Liver (tissue), 9 donors: ENCODE results near the gene LCN6. TPM values are rescaled to one million over a fixed set of nuclear protein-coding genes. Genes with fewer than 3 reads are reported as not detected.

ENCODE experiments used
- DNase-seq: peaks from one replicate; pipeline ENCODE4 v3.0.0-alpha.2; 2017; ENCODE audit warnings: low spot score
- H3K27ac ChIP-seq, 2 donors: one replicate each; pipeline ENCODE4 v1.7.0; 2013; ENCODE audit warnings: inconsistent platforms in 2 of 2, low read length in 2 of 2, control low read depth in 1 of 2, low read depth in 1 of 2, mild to moderate bottlenecking in 1 of 2
- H3K27me3 ChIP-seq, 4 donors: one replicate each; pipeline versions ENCODE4 v1.6.1 to v1.7.0; 2013; ENCODE audit warnings: low read length in 3 of 4, inconsistent platforms in 1 of 4, mild to moderate bottlenecking in 1 of 4, moderate library complexity in 1 of 4; ENCODE audit not compliant: control insufficient read depth in 4 of 4, insufficient read depth in 4 of 4
- H3K36me3 ChIP-seq, 4 donors: one replicate each; pipeline versions ENCODE4 v1.6.1 to v1.7.0; 2013; ENCODE audit warnings: low read length in 3 of 4, mild to moderate bottlenecking in 3 of 4, low read depth in 1 of 4, moderate library complexity in 1 of 4; ENCODE audit not compliant: control insufficient read depth in 4 of 4, insufficient read depth in 3 of 4
- H3K4me1 ChIP-seq, 4 donors: one replicate each; pipeline versions ENCODE4 v1.6.1 to v1.7.0; 2013; ENCODE audit warnings: low read length in 3 of 4, mild to moderate bottlenecking in 3 of 4, moderate library complexity in 1 of 4; ENCODE audit not compliant: control insufficient read depth in 4 of 4, insufficient read depth in 4 of 4
- H3K4me3 ChIP-seq, 3 donors: one replicate each; pipeline versions ENCODE4 v1.6.1 to v1.7.0; 2013; ENCODE audit warnings: low read length in 3 of 3, control low read depth in 1 of 3, low read depth in 1 of 3, mild to moderate bottlenecking in 1 of 3
- H3K9ac ChIP-seq, 2 donors: one replicate each; pipeline ENCODE4 v1.7.0; 2013; ENCODE audit warnings: low read length in 2 of 2, mild to moderate bottlenecking in 2 of 2, moderate library complexity in 2 of 2, control low read depth in 1 of 2, low read depth in 1 of 2
- H3K9me3 ChIP-seq, 4 donors: one replicate each; pipeline versions ENCODE4 v1.6.1 to v1.7.0; 2013; ENCODE audit warnings: low read length in 3 of 4; ENCODE audit not compliant: control insufficient read depth in 4 of 4
- ATF3 ChIP-seq: IDR thresholded peaks from 2 replicates; pipeline ENCODE4 v1.6.1; 2016; ENCODE audit warnings: antibody characterized with exemption
- CTCF ChIP-seq: fragments of 150-350 bp; IDR thresholded peaks from 2 replicates; pipeline ENCODE4 v1.5.1; 2017; ENCODE audit warnings: improper control_type of control experiment, low read depth, low read length; ENCODE audit not compliant: missing input control
- EGR1 ChIP-seq, 2 donors: IDR thresholded peaks; 2 replicates each; pipeline ENCODE4 v1.6.1; 2016 to 2018; ENCODE audit warnings: antibody characterized with exemption in 2 of 2, low read depth in 2 of 2
- FOXA2 ChIP-seq: IDR thresholded peaks from 2 replicates; pipeline ENCODE4 v1.6.1; 2016; ENCODE audit warnings: antibody characterized with exemption
- HNF4A ChIP-seq, 2 donors: conservative IDR thresholded peaks; 2 replicates each; pipeline ENCODE4 v1.6.1; 2016; ENCODE audit warnings: antibody characterized with exemption in 2 of 2, mild to moderate bottlenecking in 2 of 2
- HNF4G ChIP-seq: IDR thresholded peaks from 2 replicates; pipeline ENCODE4 v1.6.1; 2016; ENCODE audit warnings: antibody characterized with exemption
- JUND ChIP-seq, 2 donors: IDR thresholded peaks; 2 replicates each; pipeline ENCODE4 v1.6.1; 2016; ENCODE audit warnings: antibody characterized with exemption in 2 of 2
- MAX ChIP-seq: IDR thresholded peaks from 2 replicates; pipeline ENCODE4 v1.6.1; 2016; ENCODE audit warnings: antibody characterized with exemption
- NR2F2 ChIP-seq: IDR thresholded peaks from 2 replicates; pipeline ENCODE4 v1.6.1; 2016; ENCODE audit warnings: antibody characterized with exemption
- REST ChIP-seq: IDR thresholded peaks from 2 replicates; pipeline ENCODE4 v1.6.1; 2016; ENCODE audit warnings: antibody characterized with exemption, mild to moderate bottlenecking
- RXRA ChIP-seq, 2 donors: IDR thresholded peaks; 2 replicates each; pipeline ENCODE4 v1.6.1; 2017 to 2018; ENCODE audit warnings: antibody characterized with exemption in 2 of 2, mild to moderate bottlenecking in 1 of 2
- SP1 ChIP-seq: IDR thresholded peaks from 2 replicates; pipeline ENCODE4 v1.6.1; 2018; ENCODE audit warnings: antibody characterized with exemption, mild to moderate bottlenecking
- YY1 ChIP-seq: IDR thresholded peaks from 2 replicates; pipeline ENCODE4 v1.6.1; 2016; ENCODE audit warnings: antibody characterized with exemption, mild to moderate bottlenecking
- ZBTB33 ChIP-seq: IDR thresholded peaks from 2 replicates; pipeline ENCODE4 v1.6.1; 2016; ENCODE audit warnings: antibody characterized with exemption
- WGBS: extraction: QIAGEN DNeasy Blood & Tissue Kit; methylation state at CpG from one replicate; pipeline ENCODE4 v1.1.7; 2013; 5-methylcytosine and 5-hydroxymethylcytosine counted together
- polyA plus RNA-seq, 2 donors: library from polyadenylated mRNA; stranded (reverse) in 1 of 2; unstranded in 1 of 2; fragments of 200-250 nt in 1 of 2; fragments of >200 nt in 1 of 2; fragmentation: Nextera tagmentation in 1 of 2; extraction: Ambion mirVana in 1 of 2; gene quantifications; one replicate each; pipeline versions ENCODE4 v1.2.1 to v1.2.3, GENCODE V29; 2013 to 2015
- total RNA-seq, 2 donors: library from RNA; depleted of rRNA; stranded (reverse); fragments of >200 nt; gene quantifications; one replicate each; pipeline ENCODE4 v1.2.3, GENCODE V29; 2014
- donor health status: healthy.
- donor health status: healthy.
- donor health status: healthy.
- donor health status: healthy.
- donor health status: healthy.

LCN6 gene
- total and polyA plus RNA-seq, 4 donors: 0.14 to 0.32 TPM; not detected in 2

GRCh38 chr9:136697146-136697820 is 51.0 kb downstream of the LCN6 start:
- no peaks in the 10 kb centered on the region for H3K36me3 ChIP-seq
- 25% methylated on average over 23 of the region's 23 CpGs for WGBS
- no peaks in the 10 kb centered on the region for H3K27me3 ChIP-seq
- peak overlapping the region in 1 of 2 donors; percentile 21 for H3K9ac ChIP-seq
- H3K27ac ChIP-seq: peak overlapping the region; percentile 89 to 93
- H3K4me3 ChIP-seq: peak overlapping the region in 1 of 3 donors; percentile 23
- H3K4me1 ChIP-seq: peaks cover 24 to 60% (median 55%) of the 10 kb centered on the region in 4 donors
- H3K9me3 ChIP-seq: no peaks in the 10 kb centered on the region
- TF ChIP-seq REST (no peak), CTCF (no peak), HNF4G (peak; percentile 94), SP1 (peak; percentile 83), RXRA (IDR thresholded peaks at IDR 0.05) (peak; percentile 92 to 98), YY1 (no peak), ATF3 (no peak), FOXA2 (no peak), NR2F2 (peak; percentile 66), MAX (no peak), EGR1 (IDR thresholded peaks at IDR 0.05; ENCODE audit: low read depth in 2 of 2) (peak in 1 of 2 donors; percentile 67), HNF4A (conservative IDR thresholded peaks at IDR 0.05) (peak; percentile 92 to 97), JUND (IDR thresholded peaks at IDR 0.05) (peak in 1 of 2 donors; percentile 45)
- no peak for DNase-seq

- peak overlapping the region; percentile 61 to 77 for H3K27ac ChIP-seq
- no peak overlapping the region for H3K9ac ChIP-seq
- no peaks in the 10 kb centered on the region for H3K36me3 ChIP-seq
- no peak overlapping the region for H3K4me3 ChIP-seq
- no peak for DNase-seq
- H3K9me3 ChIP-seq: no peaks in the 10 kb centered on the region
- H3K4me1 ChIP-seq: peaks cover 24 to 62% (median 55%) of the 10 kb centered on the region in 4 donors
- 72% methylated on average over 9 of the region's 9 CpGs for WGBS
- no peaks in the 10 kb centered on the region for H3K27me3 ChIP-seq
- TF ChIP-seq MAX (no peak), ZBTB33 (no peak)
Observed at GRCh38 chr9:136696502-136696901, 51.8 kb downstream of the LCN6 start.
